ENCODE data around the gene RPL37A.

DNA sequence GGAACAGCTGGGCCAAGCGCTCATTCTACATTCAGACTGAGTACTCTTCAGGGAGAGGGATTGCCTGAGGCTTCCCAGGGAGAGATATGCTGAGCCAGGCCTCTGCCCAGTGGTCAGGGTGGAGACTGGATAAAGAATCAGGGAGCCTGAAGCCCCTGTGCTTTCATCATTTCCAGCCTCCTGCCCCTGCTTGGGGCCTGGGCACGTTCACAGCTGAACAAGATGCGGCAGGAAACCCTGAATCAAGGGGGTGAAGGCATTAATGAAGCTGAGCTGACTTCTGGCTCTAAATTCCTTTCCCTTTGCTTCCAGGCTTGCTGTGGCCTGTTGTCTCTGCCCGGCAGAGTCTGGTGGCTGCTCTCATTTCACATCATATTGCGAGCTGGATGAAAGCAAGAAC lies 35.0 kb downstream of the RPL37A start:
- TF ChIP-seq, protein P1, sequence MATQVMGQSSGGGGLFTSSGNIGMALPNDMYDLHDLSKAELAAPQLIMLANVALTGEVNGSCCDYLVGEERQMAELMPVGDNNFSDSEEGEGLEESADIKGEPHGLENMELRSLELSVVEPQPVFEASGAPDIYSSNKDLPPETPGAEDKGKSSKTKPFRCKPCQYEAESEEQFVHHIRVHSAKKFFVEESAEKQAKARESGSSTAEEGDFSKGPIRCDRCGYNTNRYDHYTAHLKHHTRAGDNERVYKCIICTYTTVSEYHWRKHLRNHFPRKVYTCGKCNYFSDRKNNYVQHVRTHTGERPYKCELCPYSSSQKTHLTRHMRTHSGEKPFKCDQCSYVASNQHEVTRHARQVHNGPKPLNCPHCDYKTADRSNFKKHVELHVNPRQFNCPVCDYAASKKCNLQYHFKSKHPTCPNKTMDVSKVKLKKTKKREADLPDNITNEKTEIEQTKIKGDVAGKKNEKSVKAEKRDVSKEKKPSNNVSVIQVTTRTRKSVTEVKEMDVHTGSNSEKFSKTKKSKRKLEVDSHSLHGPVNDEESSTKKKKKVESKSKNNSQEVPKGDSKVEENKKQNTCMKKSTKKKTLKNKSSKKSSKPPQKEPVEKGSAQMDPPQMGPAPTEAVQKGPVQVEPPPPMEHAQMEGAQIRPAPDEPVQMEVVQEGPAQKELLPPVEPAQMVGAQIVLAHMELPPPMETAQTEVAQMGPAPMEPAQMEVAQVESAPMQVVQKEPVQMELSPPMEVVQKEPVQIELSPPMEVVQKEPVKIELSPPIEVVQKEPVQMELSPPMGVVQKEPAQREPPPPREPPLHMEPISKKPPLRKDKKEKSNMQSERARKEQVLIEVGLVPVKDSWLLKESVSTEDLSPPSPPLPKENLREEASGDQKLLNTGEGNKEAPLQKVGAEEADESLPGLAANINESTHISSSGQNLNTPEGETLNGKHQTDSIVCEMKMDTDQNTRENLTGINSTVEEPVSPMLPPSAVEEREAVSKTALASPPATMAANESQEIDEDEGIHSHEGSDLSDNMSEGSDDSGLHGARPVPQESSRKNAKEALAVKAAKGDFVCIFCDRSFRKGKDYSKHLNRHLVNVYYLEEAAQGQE (tag by site-specific recombination; IDR thresholded peaks at IDR 0.05): no peak
- TF ChIP-seq YY1 (tag by site-specific recombination; IDR thresholded peaks at IDR 0.05) (no peak), SP2 (tag by site-specific recombination; IDR thresholded peaks at IDR 0.05) (no peak), ZNF626 (tag by site-specific recombination; IDR thresholded peaks at IDR 0.05) (no peak)
- TF ChIP-seq, protein P2, sequence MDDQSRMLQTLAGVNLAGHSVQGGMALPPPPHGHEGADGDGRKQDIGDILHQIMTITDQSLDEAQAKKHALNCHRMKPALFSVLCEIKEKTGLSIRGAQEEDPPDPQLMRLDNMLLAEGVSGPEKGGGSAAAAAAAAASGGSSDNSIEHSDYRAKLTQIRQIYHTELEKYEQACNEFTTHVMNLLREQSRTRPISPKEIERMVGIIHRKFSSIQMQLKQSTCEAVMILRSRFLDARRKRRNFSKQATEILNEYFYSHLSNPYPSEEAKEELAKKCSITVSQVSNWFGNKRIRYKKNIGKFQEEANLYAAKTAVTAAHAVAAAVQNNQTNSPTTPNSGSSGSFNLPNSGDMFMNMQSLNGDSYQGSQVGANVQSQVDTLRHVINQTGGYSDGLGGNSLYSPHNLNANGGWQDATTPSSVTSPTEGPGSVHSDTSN (CRISPR knock-in tag; IDR thresholded peaks at IDR 0.05): no peak
- TF ChIP-seq, protein P3, sequence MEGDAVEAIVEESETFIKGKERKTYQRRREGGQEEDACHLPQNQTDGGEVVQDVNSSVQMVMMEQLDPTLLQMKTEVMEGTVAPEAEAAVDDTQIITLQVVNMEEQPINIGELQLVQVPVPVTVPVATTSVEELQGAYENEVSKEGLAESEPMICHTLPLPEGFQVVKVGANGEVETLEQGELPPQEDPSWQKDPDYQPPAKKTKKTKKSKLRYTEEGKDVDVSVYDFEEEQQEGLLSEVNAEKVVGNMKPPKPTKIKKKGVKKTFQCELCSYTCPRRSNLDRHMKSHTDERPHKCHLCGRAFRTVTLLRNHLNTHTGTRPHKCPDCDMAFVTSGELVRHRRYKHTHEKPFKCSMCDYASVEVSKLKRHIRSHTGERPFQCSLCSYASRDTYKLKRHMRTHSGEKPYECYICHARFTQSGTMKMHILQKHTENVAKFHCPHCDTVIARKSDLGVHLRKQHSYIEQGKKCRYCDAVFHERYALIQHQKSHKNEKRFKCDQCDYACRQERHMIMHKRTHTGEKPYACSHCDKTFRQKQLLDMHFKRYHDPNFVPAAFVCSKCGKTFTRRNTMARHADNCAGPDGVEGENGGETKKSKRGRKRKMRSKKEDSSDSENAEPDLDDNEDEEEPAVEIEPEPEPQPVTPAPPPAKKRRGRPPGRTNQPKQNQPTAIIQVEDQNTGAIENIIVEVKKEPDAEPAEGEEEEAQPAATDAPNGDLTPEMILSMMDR (tag by site-specific recombination; IDR thresholded peaks at IDR 0.05): no peak

Data from HEK293 (cell line).